ENCODE results near the gene RPL3. TPM values are rescaled to one million over a fixed set of nuclear protein-coding genes. Genes with fewer than 3 reads are reported as not detected.

The RPL3 gene
- total RNA-seq, 1 experiment from 2014 or later, result 2,830 TPM

- peaks cover 24 to 30% of the 10 kb centered on the region in 2 experiments for H3K4me1 Mint-ChIP-seq
- no peak overlapping the region for H3K27ac ChIP-seq (ENCODE audit: insufficient read length, low read depth, low read length)
- no peak overlapping the region for H2AK5ac ChIP-seq (ENCODE audit: insufficient read length, low read length)
- H2BK20ac ChIP-seq (ENCODE audit: low read depth, low read length, poor library complexity, severe bottlenecking), result no peak overlapping the region
- H2AFZ ChIP-seq (ENCODE audit: low read length), result no peak overlapping the region
- no peaks in the 10 kb centered on the region for H3K9me3 Mint-ChIP-seq
- no peak overlapping the region for H3K14ac ChIP-seq (ENCODE audit: insufficient read depth, low read length)
- H3K18ac ChIP-seq (ENCODE audit: insufficient read length, low read depth, low read length), result peak overlapping the region; percentile 2
- no peaks in the 10 kb centered on the region for H3K79me2 ChIP-seq (ENCODE audit: insufficient read depth, low read length)
- H3K23ac ChIP-seq (ENCODE audit: insufficient read length, low read depth, low read length), result no peak overlapping the region
- H2BK15ac ChIP-seq (ENCODE audit: low read depth, low read length), result no peak overlapping the region
- no peak overlapping the region for H4K91ac ChIP-seq (ENCODE audit: insufficient read length, low read depth, low read length)
- H3K56ac ChIP-seq (ENCODE audit: insufficient read length, low read depth, low read length), result no peak overlapping the region
- no peak overlapping the region for H2BK5ac ChIP-seq (ENCODE audit: insufficient read length, low read length)
- H4K8ac ChIP-seq (replicated peaks; ENCODE audit: insufficient read length, low read depth, low read length), result no peak overlapping the region
- peaks cover 39 to 75% (median 50%) of the 10 kb centered on the region in 3 experiments for H3K36me3 Mint-ChIP-seq (ENCODE audit: insufficient read depth in 1 of 3, low read depth in 3 of 3)
- no peak overlapping the region for H2BK120ac ChIP-seq (ENCODE audit: low read depth, low read length, poor library complexity, severe bottlenecking)
- no peaks in the 10 kb centered on the region for H3K9me3 ChIP-seq (ENCODE audit: control insufficient read depth, low read depth, low read length)
- no peak overlapping the region for H3K9ac ChIP-seq (ENCODE audit: extremely low read depth, insufficient read length, low read length)
- H3K23me2 ChIP-seq (ENCODE audit: insufficient read length, low read depth, low read length, poor library complexity, severe bottlenecking), result no peaks in the 10 kb centered on the region
- no peak for TF ChIP-seq CTCF (conservative IDR thresholded peaks at IDR 0.05)
- H2BK12ac ChIP-seq (ENCODE audit: insufficient read length, low read depth, low read length), result no peak overlapping the region
- no peak overlapping the region for H3K4ac ChIP-seq (ENCODE audit: low read depth, low read length)
- peak overlapping the region in 1 of 2 experiments; percentile 26; a peak in 1 of 5 replicates for H3K4me3 Mint-ChIP-seq
- peak; percentile 43 for DNase-seq
- no peaks in the 10 kb centered on the region for H3K27me3 ChIP-seq (ENCODE audit: insufficient read depth, low read length)
- H3K4me2 ChIP-seq (ENCODE audit: insufficient read depth, insufficient read length, low read length), result no peak overlapping the region
- WGBS (ENCODE audit: extremely low coverage, insufficient read length, low lambda C conversion rate), result no CpG with 5 or more reads among the region's 24 CpGs
- H4K20me1 ChIP-seq (ENCODE audit: control insufficient read depth, insufficient read depth, insufficient read length), result no peaks in the 10 kb centered on the region
- H3K79me1 ChIP-seq (ENCODE audit: insufficient read depth, low read depth, low read length, poor library complexity, severe bottlenecking), result no peaks in the 10 kb centered on the region
- no peak overlapping the region for H3T11ph ChIP-seq (ENCODE audit: low read length)
- peaks cover 11% of the 10 kb centered on the region; the same call in 1 of the 2 replicates for H3K27me3 Mint-ChIP-seq (ENCODE audit: low read depth)
- H3K27ac Mint-ChIP-seq, result peak overlapping the region in 2 of 3 experiments; percentile 82 to 94; a peak in 2 of 7 replicates
- H4K5ac ChIP-seq (ENCODE audit: insufficient read length, low read depth, low read length), result no peak overlapping the region
- peaks cover 2% of the 10 kb centered on the region; the same call in 1 of the 2 replicates for H3K4me1 ChIP-seq (ENCODE audit: insufficient read depth, low read length)
These were observed 10.6 kb downstream of the RPL3 start for GRCh38 chr22:39308614-39309363.
